HEK293 (cell line): ENCODE results near the gene LAMTOR1.

ENCODE experiments used
- CTCF ChIA-PET: fragments of 350-600 bp; formaldehyde crosslinking; extraction: SDS; loops from one replicate; lab custom pipeline; 2021; ENCODE audit warnings: antibody characterized with exemption; lab: Yijun Ruan, JAX
- POLR2A ChIA-PET: fragments of 300-600 bp; formaldehyde crosslinking; extraction: SDS; loops from one replicate; lab custom pipeline; 2020; ENCODE audit warnings: antibody characterized with exemption, inconsistent platforms; lab: Yijun Ruan, JAX
- H3K27ac ChIP-seq: fragments of 200-500 bp; sonication (Bioruptor generic); 2 replicates; pipeline ENCODE4 v1.5.1; 2014; ENCODE audit warnings: low read depth, low read length, control low read depth, inconsistent platforms; ENCODE audit errors: extremely low read depth
- H3K36me3 ChIP-seq, 2 experiments: fragments of 200-500 bp in 1 of 2; sonication (Bioruptor generic) in 1 of 2; 1 replicate in 1 of 2; 2 replicates in 1 of 2; pipeline ENCODE4 v1.5.1; 2014 to 2017; ENCODE audit warnings: inconsistent platforms in 2 of 2, low read length in 2 of 2; ENCODE audit not compliant: control insufficient read depth in 2 of 2, insufficient read depth in 1 of 2
- H3K4me1 ChIP-seq: fragments of 200-500 bp; sonication (Bioruptor generic); 2 replicates; pipeline ENCODE4 v1.5.1; 2014; ENCODE audit warnings: mild to moderate bottlenecking, low read length, inconsistent platforms; ENCODE audit not compliant: control insufficient read depth, insufficient read depth
- H3K4me3 ChIP-seq: 2 replicates; pipeline ENCODE4 v1.5.1; 2011; ENCODE audit warnings: low read depth, mild to moderate bottlenecking, control low read depth, low read length, moderate library complexity
- H3K9me3 ChIP-seq: fragments of 200-500 bp; sonication (Bioruptor generic); 2 replicates; pipeline ENCODE4 v1.5.1; 2014; ENCODE audit warnings: low read depth, low read length, inconsistent platforms; ENCODE audit not compliant: control insufficient read depth, insufficient read depth
- OSR2 ChIP-seq: fragments of 450-650 bp; formaldehyde crosslinking; IDR thresholded peaks from 2 replicates; pipeline ENCODE4 v1.5.1; 2016; ENCODE audit warnings: missing biosample characterization, missing genetic modification characterization
- REST ChIP-seq: fragments of 450-650 bp; formaldehyde crosslinking; IDR thresholded peaks from 2 replicates; pipeline ENCODE4 v1.5.1; 2016; ENCODE audit warnings: missing biosample characterization, missing genetic modification characterization
- YY1 ChIP-seq: fragments of 450-650 bp; formaldehyde crosslinking; IDR thresholded peaks from 2 replicates; pipeline ENCODE4 v1.5.1; 2018; ENCODE audit warnings: missing biosample characterization, missing genetic modification characterization
- ZNF366 ChIP-seq: fragments of 450-650 bp; formaldehyde crosslinking; conservative IDR thresholded peaks from 2 replicates; pipeline ENCODE4 v1.5.1; 2016; ENCODE audit warnings: missing biosample characterization, missing genetic modification characterization
- ZNF600 ChIP-seq: fragments of 450-650 bp; formaldehyde crosslinking; IDR thresholded peaks from 2 replicates; pipeline ENCODE4 v1.5.1; 2016; ENCODE audit warnings: missing biosample characterization, missing genetic modification characterization
- ZNF664 ChIP-seq: fragments of 450-650 bp; formaldehyde crosslinking; IDR thresholded peaks from 2 replicates; pipeline ENCODE4 v1.5.1; 2016; ENCODE audit warnings: missing biosample characterization, missing genetic modification characterization
- ZNF677 ChIP-seq: fragments of 450-650 bp; IDR thresholded peaks from 2 replicates; pipeline ENCODE4 v1.5.0; 2018; ENCODE audit warnings: missing biosample characterization, mild to moderate bottlenecking, missing genetic modification characterization, moderate library complexity
- ZNF776 ChIP-seq: fragments of 450-650 bp; formaldehyde crosslinking; IDR thresholded peaks from 2 replicates; pipeline ENCODE4 v1.5.0; 2017; ENCODE audit warnings: missing biosample characterization, missing genetic modification characterization, borderline replicate concordance
- ZSCAN5A ChIP-seq: fragments of 450-650 bp; formaldehyde crosslinking; IDR thresholded peaks from 2 replicates; pipeline ENCODE4 v1.5.1; 2016; ENCODE audit warnings: missing biosample characterization, missing genetic modification characterization

The LAMTOR1 gene

GRCh38 chr11:72058416-72059034 is 44.6 kb downstream of the LAMTOR1 start:
- ChIA-PET POLR2A (interaction anchor here (0.6 kb wide), 1 partner anchor 26 kb away, joined by 4 read pairs; no protein-coding TSS in a partner anchor), CTCF (interaction anchor here (0.6 to 1.8 kb wide), 3 partner anchors 18 to 98 kb away, joined by 4 to 10 read pairs (median 5); no protein-coding TSS in a partner anchor)
- Histone ChIP-seq H3K4me1 (no peaks in the 10 kb centered on the region), H3K9me3 (no peaks in the 10 kb centered on the region), H3K27ac (no peak overlapping the region)
- TF ChIP-seq OSR2 (tag by site-specific recombination), result peak; percentile 38
- TF ChIP-seq ZNF677 (tag by site-specific recombination), result no peak
- peak; percentile 76 for TF ChIP-seq ZNF600 (tag by site-specific recombination)
- 0 out of 2 replicates have a peak, but pooled peaks have one; percentile 32 for TF ChIP-seq REST (tag by site-specific recombination)
- TF ChIP-seq ZNF366 (tag by site-specific recombination), result 0 out of 2 replicates have a peak, but pooled peaks have one; percentile 13
- TF ChIP-seq ZNF664 (tag by site-specific recombination), result 0 out of 2 replicates have a peak, but pooled peaks have one; percentile 0
- TF ChIP-seq ZSCAN5A (tag by site-specific recombination), result no peak
- TF ChIP-seq ZNF776 (tag by site-specific recombination), result no peak
- TF ChIP-seq, all 188 proteins: peak for 5
- Histone ChIP-seq H3K4me3 (no peak overlapping the region), H3K36me3 (peaks cover 0 to 24% of the 10 kb centered on the region in 2 experiments; a peak in 2 of 3 replicates)

- CTCF ChIA-PET, result interaction anchor here (0.5 to 1.0 kb wide), 3 partner anchors 24 to 384 kb away, joined by 3 to 4 read pairs (median 3); no protein-coding TSS in a partner anchor
- Histone ChIP-seq H3K9me3 (no peaks in the 10 kb centered on the region), H3K4me3 (no peak overlapping the region), H3K27ac (no peak overlapping the region), H3K4me1 (no peaks in the 10 kb centered on the region), H3K36me3 (peaks cover 3 to 13% of the 10 kb centered on the region in 2 experiments; a peak in 2 of 3 replicates)
- TF ChIP-seq OSR2 (tag by site-specific recombination) (peak; percentile 46), YY1 (tag by site-specific recombination) (no peak)
- POLR2A ChIA-PET, result interaction anchor here (0.7 kb wide), 1 partner anchor 8 kb away, joined by 4 read pairs; no protein-coding TSS in a partner anchor
These were observed 54.2 kb downstream of the LAMTOR1 start for GRCh38 chr11:72048766-72049460.
